HCT116 (cell line): ENCODE data around the gene IMMP2L. TPM values are rescaled to one million over a fixed set of nuclear protein-coding genes. Genes with fewer than 3 reads are reported as not detected.

Experiments
- ATAC-seq: fragments of 200-7000 bp; cut with Tn5 transposase; 2 replicates; pipeline ENCODE4 v1.9.1; 2020; ENCODE audit warnings: mild to moderate bottlenecking, moderate library complexity
- BruUV-seq: library from RNA; stranded (reverse); fragments of 400-500 nt; replicated peaks from 2 replicates; lab custom pipeline; 2021; lab: Mats Ljungman, UMichigan
- CTCF ChIA-PET: fragments of 300-600 bp; sonication (Branson Sonifier 250); formaldehyde crosslinking; loops from one replicate; lab custom pipeline; 2021; ENCODE audit warnings: antibody characterized with exemption; lab: Charles Lee
- POLR2A ChIA-PET: fragments of 300-600, 350-600 bp; sonication (Branson Sonifier 250); formaldehyde crosslinking; loops from one replicate; lab custom pipeline; 2021; ENCODE audit warnings: antibody characterized with exemption; lab: Charles Lee
- RAD21 ChIA-PET, 2 experiments: fragments of 300-600 bp; sonication (Branson Sonifier 250); formaldehyde crosslinking; loops; one replicate each; lab custom pipeline; 2023; ENCODE audit warnings: low total read pairs in 2 of 2; ENCODE audit not compliant: uncharacterized antibody in 2 of 2, unreplicated experiment in 2 of 2, low non-redundant PET in 1 of 2; lab: Charles Lee
- DNase-seq: peaks from one replicate; pipeline ENCODE4 v3.0.0-alpha.2; 2010; ENCODE audit warnings: low read depth, low spot score
- H2AFZ ChIP-seq: fragments of 200-600 bp; shearing (Covaris generic), sonication (generic); 2 replicates; pipeline ENCODE4 v1.6.1; 2017; ENCODE audit warnings: low read depth, mixed run types, mixed read lengths, antibody characterized with exemption, low read length; ENCODE audit not compliant: poor library complexity, severe bottlenecking
- H3K27ac ChIP-seq: 2 replicates; pipeline ENCODE4 v1.5.1; 2012; ENCODE audit warnings: low read depth, low read length
- H3K27me3 ChIP-seq: fragments of 200-600 bp; sonication (generic); 2 replicates; pipeline ENCODE4 v1.6.1; 2016; ENCODE audit warnings: mixed run types, low read length, mixed read lengths; ENCODE audit not compliant: insufficient read depth
- H3K36me3 ChIP-seq, 2 experiments: fragments of 200-500 bp in 1 of 2; fragments of 200-600 bp in 1 of 2; sonication (Bioruptor generic) in 1 of 2; sonication (generic) in 1 of 2; 2 replicates each; pipeline versions ENCODE4 v1.5.1 to v1.6.1; 2014 to 2016; ENCODE audit warnings: low read length in 2 of 2, inconsistent platforms in 1 of 2, mixed read lengths in 1 of 2, mixed run types in 1 of 2; ENCODE audit not compliant: insufficient read depth in 2 of 2, control insufficient read depth in 1 of 2
- H3K4me1 ChIP-seq, 2 experiments: fragments of 200-600 bp in 1 of 2; sonication (generic) in 1 of 2; 2 replicates each; pipeline versions ENCODE4 v1.5.1 to v1.6.1; 2012 to 2017; ENCODE audit warnings: low read length in 2 of 2, inconsistent platforms in 1 of 2, mild to moderate bottlenecking in 1 of 2, mixed read lengths in 1 of 2, mixed run types in 1 of 2, moderate library complexity in 1 of 2; ENCODE audit not compliant: insufficient read depth in 2 of 2, control insufficient read depth in 1 of 2
- H3K4me2 ChIP-seq: fragments of 200-600 bp; sonication (generic); 2 replicates; pipeline ENCODE4 v1.6.1; 2017; ENCODE audit warnings: mixed run types, low read length, mixed read lengths
- H3K4me3 ChIP-seq, 2 experiments: fragments of 200-600 bp in 1 of 2; sonication (generic) in 1 of 2; replicated peaks in 1 of 2; 2 replicates each; pipeline ENCODE4 v1.5.1; 2011 to 2016; ENCODE audit warnings: low read length in 2 of 2, control low read depth in 1 of 2, low read depth in 1 of 2, mild to moderate bottlenecking in 1 of 2, mixed read lengths in 1 of 2, mixed run types in 1 of 2
- H3K79me2 ChIP-seq: fragments of 200-600 bp; sonication (generic); 2 replicates; pipeline ENCODE4 v1.6.1; 2017; ENCODE audit warnings: mild to moderate bottlenecking, mixed run types, low read length, moderate library complexity, mixed read lengths; ENCODE audit not compliant: insufficient read depth
- H3K9ac ChIP-seq: fragments of 200-600 bp; sonication (generic); 2 replicates; pipeline ENCODE4 v1.6.1; 2016; ENCODE audit warnings: low read length, mixed read lengths
- H3K9me2 ChIP-seq: fragments of 200-600 bp; sonication (generic), shearing (Covaris generic); 2 replicates; pipeline ENCODE4 v1.6.1; 2017; ENCODE audit warnings: mixed run types, mild to moderate bottlenecking, moderate library complexity; ENCODE audit not compliant: insufficient read depth
- H3K9me3 ChIP-seq, 2 experiments: fragments of 200-500 bp in 1 of 2; fragments of 200-600 bp in 1 of 2; sonication (Bioruptor generic) in 1 of 2; sonication (generic) in 1 of 2; 2 replicates each; pipeline ENCODE4 v1.6.1; 2014 to 2017; ENCODE audit warnings: low read length in 2 of 2, mixed read lengths in 2 of 2, inconsistent platforms in 1 of 2, low read depth in 1 of 2, mild to moderate bottlenecking in 1 of 2, mixed run types in 1 of 2, moderate library complexity in 1 of 2; ENCODE audit not compliant: control insufficient read depth in 1 of 2, insufficient read depth in 1 of 2
- H4K20me1 ChIP-seq: fragments of 200-600 bp; sonication (generic), shearing (Covaris generic); 2 replicates; pipeline ENCODE4 v1.6.1; 2017; ENCODE audit warnings: mixed run types, mild to moderate bottlenecking, moderate library complexity; ENCODE audit not compliant: insufficient read depth
- CBX3 ChIP-seq: IDR thresholded peaks from 2 replicates; pipeline ENCODE4 v1.6.1; 2012; ENCODE audit warnings: low read depth
- ELF1 ChIP-seq: IDR thresholded peaks from 2 replicates; pipeline ENCODE4 v1.6.1; 2012; ENCODE audit warnings: low read depth, borderline replicate concordance
- EZH2 ChIP-seq: fragments of 200-600 bp; sonication (generic); IDR thresholded peaks from 2 replicates; pipeline ENCODE4 v1.6.1; 2017; ENCODE audit warnings: antibody characterized with exemption, mixed run types
- intact Hi-C: fragments of 100-400 bp; cut with micrococcal nuclease; formaldehyde crosslinking; loops from 2 replicates; pipeline ENCODE4 v1.10.0; 2022
- total RNA-seq: library from RNA; stranded (reverse); gene quantifications from one replicate; pipeline ENCODE4 v1.2.1, GENCODE V29; 2021; ENCODE audit not compliant: unreplicated experiment
- TF ChIP-seq, protein P1 (sequence below): IDR thresholded peaks from 2 replicates; pipeline ENCODE4 v1.6.1; 2012
- TF ChIP-seq, protein P2 (sequence below), 3 experiments: fragments of 200-600 bp in 1 of 3; sonication (generic) in 1 of 3; IDR thresholded peaks in 2 of 3; conservative IDR thresholded peaks in 1 of 3; 2 replicates each; pipeline ENCODE4 v1.5.1; 2012 to 2017; ENCODE audit warnings: low read depth in 2 of 3, low read length in 2 of 3, antibody characterized with exemption in 1 of 3, borderline replicate concordance in 1 of 3, control low read depth in 1 of 3, mild to moderate bottlenecking in 1 of 3, mixed read lengths in 1 of 3, mixed run types in 1 of 3, moderate library complexity in 1 of 3; ENCODE audit not compliant: insufficient read depth in 1 of 3
- TF ChIP-seq, protein P3 (sequence below): IDR thresholded peaks from 2 replicates; pipeline ENCODE4 v1.6.1; 2011; ENCODE audit warnings: mild to moderate bottlenecking, low read length, moderate library complexity; ENCODE audit not compliant: insufficient replicate concordance; ENCODE audit errors: extremely low read depth

Gene IMMP2L
- total RNA-seq, 1 experiment from 2014 or later = 21.1 TPM

DNA sequence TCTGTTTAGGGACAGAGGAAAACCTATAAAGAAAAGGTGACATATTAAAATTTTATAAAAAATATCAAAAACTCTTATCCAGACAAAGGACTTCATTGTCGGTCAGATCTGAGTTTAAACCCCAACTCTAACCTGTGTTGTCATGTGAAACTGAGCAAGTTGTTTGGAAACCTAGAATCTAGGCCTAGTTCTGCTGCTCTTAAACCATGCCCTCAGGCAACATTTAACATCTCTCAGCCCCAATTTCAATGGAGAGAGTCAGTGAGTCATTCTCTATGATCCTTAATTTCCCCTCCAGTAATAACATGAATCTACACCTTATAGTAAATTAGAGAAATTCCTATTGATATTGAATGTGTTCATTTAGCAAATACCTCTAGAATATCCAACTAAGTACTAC is 192.3 kb downstream of the IMMP2L start:
- no peak overlapping the region for H2AFZ ChIP-seq
- TF ChIP-seq, protein P1, sequence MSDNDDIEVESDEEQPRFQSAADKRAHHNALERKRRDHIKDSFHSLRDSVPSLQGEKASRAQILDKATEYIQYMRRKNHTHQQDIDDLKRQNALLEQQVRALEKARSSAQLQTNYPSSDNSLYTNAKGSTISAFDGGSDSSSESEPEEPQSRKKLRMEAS = no peak
- TF ChIP-seq EZH2 = no peak
- no peak for TF ChIP-seq ELF1
- TF ChIP-seq CBX3 = no peak
- TF ChIP-seq, protein P2, sequence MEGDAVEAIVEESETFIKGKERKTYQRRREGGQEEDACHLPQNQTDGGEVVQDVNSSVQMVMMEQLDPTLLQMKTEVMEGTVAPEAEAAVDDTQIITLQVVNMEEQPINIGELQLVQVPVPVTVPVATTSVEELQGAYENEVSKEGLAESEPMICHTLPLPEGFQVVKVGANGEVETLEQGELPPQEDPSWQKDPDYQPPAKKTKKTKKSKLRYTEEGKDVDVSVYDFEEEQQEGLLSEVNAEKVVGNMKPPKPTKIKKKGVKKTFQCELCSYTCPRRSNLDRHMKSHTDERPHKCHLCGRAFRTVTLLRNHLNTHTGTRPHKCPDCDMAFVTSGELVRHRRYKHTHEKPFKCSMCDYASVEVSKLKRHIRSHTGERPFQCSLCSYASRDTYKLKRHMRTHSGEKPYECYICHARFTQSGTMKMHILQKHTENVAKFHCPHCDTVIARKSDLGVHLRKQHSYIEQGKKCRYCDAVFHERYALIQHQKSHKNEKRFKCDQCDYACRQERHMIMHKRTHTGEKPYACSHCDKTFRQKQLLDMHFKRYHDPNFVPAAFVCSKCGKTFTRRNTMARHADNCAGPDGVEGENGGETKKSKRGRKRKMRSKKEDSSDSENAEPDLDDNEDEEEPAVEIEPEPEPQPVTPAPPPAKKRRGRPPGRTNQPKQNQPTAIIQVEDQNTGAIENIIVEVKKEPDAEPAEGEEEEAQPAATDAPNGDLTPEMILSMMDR (IDR thresholded peaks at IDR 0.05 in 2 of 3, conservative IDR thresholded peaks at IDR 0.05 in 1 of 3; ENCODE audit: borderline replicate concordance in 1 of 3, insufficient read depth in 1 of 3, low read depth in 2 of 3, low read length in 2 of 3) = no peak
- TF ChIP-seq, protein P3, sequence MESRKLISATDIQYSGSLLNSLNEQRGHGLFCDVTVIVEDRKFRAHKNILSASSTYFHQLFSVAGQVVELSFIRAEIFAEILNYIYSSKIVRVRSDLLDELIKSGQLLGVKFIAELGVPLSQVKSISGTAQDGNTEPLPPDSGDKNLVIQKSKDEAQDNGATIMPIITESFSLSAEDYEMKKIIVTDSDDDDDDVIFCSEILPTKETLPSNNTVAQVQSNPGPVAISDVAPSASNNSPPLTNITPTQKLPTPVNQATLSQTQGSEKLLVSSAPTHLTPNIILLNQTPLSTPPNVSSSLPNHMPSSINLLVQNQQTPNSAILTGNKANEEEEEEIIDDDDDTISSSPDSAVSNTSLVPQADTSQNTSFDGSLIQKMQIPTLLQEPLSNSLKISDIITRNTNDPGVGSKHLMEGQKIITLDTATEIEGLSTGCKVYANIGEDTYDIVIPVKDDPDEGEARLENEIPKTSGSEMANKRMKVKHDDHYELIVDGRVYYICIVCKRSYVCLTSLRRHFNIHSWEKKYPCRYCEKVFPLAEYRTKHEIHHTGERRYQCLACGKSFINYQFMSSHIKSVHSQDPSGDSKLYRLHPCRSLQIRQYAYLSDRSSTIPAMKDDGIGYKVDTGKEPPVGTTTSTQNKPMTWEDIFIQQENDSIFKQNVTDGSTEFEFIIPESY = no peak
- peaks cover 2 to 3% of the 10 kb centered on the region in 2 experiments; a peak in 2 of 4 replicates for H3K4me1 ChIP-seq
- H4K20me1 ChIP-seq = no peaks in the 10 kb centered on the region
- H3K27me3 ChIP-seq = no peaks in the 10 kb centered on the region
- BruUV-seq = no TSS peak
- ATAC-seq (no peak), DNase-seq (no peak)
- RAD21 ChIA-PET = no interaction called here
- no peak overlapping the region for H3K27ac ChIP-seq
- no peaks in the 10 kb centered on the region for H3K36me3 ChIP-seq
- H3K9ac ChIP-seq = no peak overlapping the region
- H3K9me3 ChIP-seq = no peaks in the 10 kb centered on the region
- POLR2A ChIA-PET = no interaction called here
- no peak overlapping the region for H3K4me3 ChIP-seq
- H3K9me2 ChIP-seq = no peaks in the 10 kb centered on the region
- CTCF ChIA-PET = no interaction called here
- H3K79me2 ChIP-seq = no peaks in the 10 kb centered on the region
- H3K4me2 ChIP-seq = no peak overlapping the region
- intact Hi-C loops = no loop called here
